HepG2 (cell line): Measurements from ENCODE around the gene LCTL.

Source experiments
- CTCF ChIP-seq: sonication (generic); formaldehyde crosslinking; IDR thresholded peaks from 2 replicates; pipeline ENCODE4 v1.5.0; 2020; ENCODE audit warnings: mild to moderate bottlenecking, missing genetic modification reagents, moderate library complexity
- HMGA1 ChIP-seq: sonication (generic); formaldehyde crosslinking; conservative IDR thresholded peaks from 2 replicates; pipeline ENCODE4 v1.4.0; 2020; ENCODE audit warnings: missing genetic modification reagents
- MIER3 ChIP-seq: IDR thresholded peaks from 2 replicates; pipeline ENCODE4 v1.6.1; 2016; ENCODE audit warnings: missing compliant biosample characterization, borderline replicate concordance
- MLX ChIP-seq: IDR thresholded peaks from 2 replicates; pipeline ENCODE4 v1.6.1; 2016
- POLR2AphosphoS5 ChIP-seq: IDR thresholded peaks from 2 replicates; pipeline ENCODE4 v1.6.1; 2012; ENCODE audit warnings: low read depth, low read length
- RFX3 ChIP-seq: IDR thresholded peaks from 2 replicates; pipeline ENCODE4 v1.6.1; 2016; ENCODE audit warnings: missing biosample characterization, missing genetic modification reagents
- TRIM24 ChIP-seq: sonication (generic); formaldehyde crosslinking; IDR thresholded peaks from 2 replicates; pipeline ENCODE4 v1.8.0; 2022; ENCODE audit warnings: mild to moderate bottlenecking, missing genetic modification reagents
- UBTF ChIP-seq: sonication (generic); formaldehyde crosslinking; IDR thresholded peaks from 2 replicates; pipeline ENCODE4 v1.4.0; 2020; ENCODE audit warnings: mild to moderate bottlenecking, missing genetic modification reagents
- ZFX ChIP-seq: sonication (generic); formaldehyde crosslinking; IDR thresholded peaks from 2 replicates; pipeline ENCODE4 v1.4.0; 2020; ENCODE audit warnings: mild to moderate bottlenecking, low read depth, missing genetic modification reagents, moderate library complexity
- ZNF143 ChIP-seq: sonication (generic); formaldehyde crosslinking; IDR thresholded peaks from 2 replicates; pipeline ENCODE4 v1.4.0; 2020; ENCODE audit warnings: missing genetic modification reagents
- ZNF350 ChIP-seq: sonication (generic); formaldehyde crosslinking; IDR thresholded peaks from 2 replicates; pipeline ENCODE4 v1.4.0; 2020; ENCODE audit warnings: mild to moderate bottlenecking, low read depth, missing genetic modification reagents, borderline replicate concordance
- TF ChIP-seq, protein P1 (sequence below), 2 experiments: sonication (generic) in 1 of 2; formaldehyde crosslinking in 1 of 2; IDR thresholded peaks; 2 replicates each; pipeline versions ENCODE4 v1.5.1 to v1.6.1; 2011 to 2020; ENCODE audit warnings: borderline replicate concordance in 1 of 2, low read depth in 1 of 2, low read length in 1 of 2, mild to moderate bottlenecking in 1 of 2, missing genetic modification reagents in 1 of 2, moderate library complexity in 1 of 2

DNA sequence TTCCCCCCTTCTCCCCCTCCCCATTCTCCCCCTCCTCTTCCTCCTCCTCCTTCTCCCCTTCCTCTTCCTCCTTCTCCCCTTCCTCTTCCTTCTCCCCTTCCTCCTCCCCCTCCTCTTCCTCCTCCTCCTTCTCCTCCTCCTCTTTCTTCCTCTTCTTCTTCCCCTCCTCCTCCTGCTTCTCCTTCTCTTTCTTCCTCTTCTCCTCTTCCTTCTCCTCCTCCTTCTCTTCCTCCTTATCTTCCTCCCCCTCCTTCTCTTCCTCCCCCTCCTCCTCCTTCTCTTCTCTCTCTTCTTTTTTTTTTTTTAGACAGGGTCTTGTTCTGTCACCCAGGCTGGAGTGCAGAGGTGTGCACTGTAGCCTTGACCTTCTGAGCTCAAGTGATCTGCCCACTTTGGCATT is 21.2 kb upstream of the LCTL start:
- TF ChIP-seq UBTF (CRISPR knock-in tag) (no peak), MIER3 (no peak), ZNF350 (CRISPR knock-in tag) (no peak), ZNF143 (CRISPR knock-in tag) (no peak), ZFX (CRISPR knock-in tag) (no peak), CTCF (no peak), MLX (CRISPR knock-in tag) (no peak), TRIM24 (CRISPR knock-in tag) (no peak), POLR2AphosphoS5 (no peak), HMGA1 (CRISPR knock-in tag) (no peak), RFX3 (CRISPR knock-in tag) (no peak)
- TF ChIP-seq, protein P1, sequence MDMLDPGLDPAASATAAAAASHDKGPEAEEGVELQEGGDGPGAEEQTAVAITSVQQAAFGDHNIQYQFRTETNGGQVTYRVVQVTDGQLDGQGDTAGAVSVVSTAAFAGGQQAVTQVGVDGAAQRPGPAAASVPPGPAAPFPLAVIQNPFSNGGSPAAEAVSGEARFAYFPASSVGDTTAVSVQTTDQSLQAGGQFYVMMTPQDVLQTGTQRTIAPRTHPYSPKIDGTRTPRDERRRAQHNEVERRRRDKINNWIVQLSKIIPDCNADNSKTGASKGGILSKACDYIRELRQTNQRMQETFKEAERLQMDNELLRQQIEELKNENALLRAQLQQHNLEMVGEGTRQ (IDR thresholded peaks at IDR 0.05; ENCODE audit: low read depth, low read length): no peak
- TF ChIP-seq, protein P1 (CRISPR knock-in tag; IDR thresholded peaks at IDR 0.05; ENCODE audit: borderline replicate concordance): no peak
